Measurements from ENCODE around the gene KRT77.

- TF ChIP-seq REST (IDR thresholded peaks at IDR 0.05; ENCODE audit: borderline replicate concordance) (no peak), POLR2AphosphoS5 (IDR thresholded peaks at IDR 0.05) (no peak), RAD21 (conservative IDR thresholded peaks at IDR 0.05) (no peak)
These were observed 59.9 kb downstream of the KRT77 start for GRCh38 chr12:52643233-52644077.

Data from neural cell (in vitro differentiated cells).